H1 (cell line): ENCODE results near the gene KLHL1. TPM values are rescaled to one million over a fixed set of nuclear protein-coding genes. Genes with fewer than 3 reads are reported as not detected.

Experiments
- CEBPB ChIP-seq: IDR thresholded peaks from 2 replicates; pipeline ENCODE4 v1.6.1; 2012; ENCODE audit warnings: low read depth, low read length
- CHD7 ChIP-seq: fragments of 300-600 bp; sonication (generic); IDR thresholded peaks from 2 replicates; pipeline ENCODE4 v1.7.1; 2012; ENCODE audit warnings: low read length, moderate library complexity, mild to moderate bottlenecking, inconsistent platforms; ENCODE audit not compliant: insufficient replicate concordance
- MAX ChIP-seq: IDR thresholded peaks from 2 replicates; pipeline ENCODE4 v1.6.1; 2012; ENCODE audit warnings: inconsistent platforms
- RFX5 ChIP-seq: IDR thresholded peaks from 2 replicates; pipeline ENCODE4 v1.6.1; 2011; ENCODE audit warnings: low read depth, low read length, improper control_type of control experiment, borderline replicate concordance
- RNF2 ChIP-seq: fragments of 200-900, 300-1000 bp; sonication (generic); IDR thresholded peaks from 2 replicates; pipeline ENCODE4 v1.7.1; 2016; ENCODE audit warnings: borderline replicate concordance, low read depth, mild to moderate bottlenecking, antibody characterized with exemption, low read length; ENCODE audit not compliant: poor library complexity, severe bottlenecking; ENCODE audit errors: missing control alignments
- RXRA ChIP-seq: IDR thresholded peaks from 2 replicates; pipeline ENCODE4 v1.6.1; 2011; ENCODE audit warnings: low read depth, mild to moderate bottlenecking, low read length, moderate library complexity; ENCODE audit not compliant: insufficient read depth
- SP4 ChIP-seq: IDR thresholded peaks from 2 replicates; pipeline ENCODE4 v1.6.1; 2012; ENCODE audit warnings: low read length, inconsistent platforms
- TAF7 ChIP-seq: optimal IDR thresholded peaks from 2 replicates; pipeline ENCODE3; 2011; ENCODE audit warnings: low read depth, mild to moderate bottlenecking, inconsistent platforms, low read length, moderate library complexity, borderline replicate concordance
- TCF12 ChIP-seq: IDR thresholded peaks from 2 replicates; pipeline ENCODE4 v1.6.1; 2011; ENCODE audit warnings: low read depth, mild to moderate bottlenecking, low read length
- TEAD4 ChIP-seq: IDR thresholded peaks from 2 replicates; pipeline ENCODE4 v1.6.1; 2012; ENCODE audit warnings: low read depth, low read length, inconsistent platforms, mixed read lengths
- polyA plus RNA-seq, 7 experiments: library from polyadenylated mRNA; depleted of rRNA in 3 of 7; stranded (reverse) in 5 of 7; unstranded in 2 of 7; fragments of >200 nt in 5 of 7; fragments of 200-250 nt in 2 of 7; gene quantifications; 1 replicate in 5 of 7; 2 replicates in 1 of 7; 4 replicates in 1 of 7; pipeline versions ENCODE4 v1.2.1 to v1.2.3, GENCODE V29; 2011 to 2013; ENCODE audit warnings: missing spikeins in 2 of 7, mixed read lengths in 2 of 7
- total RNA-seq: library from RNA; stranded (reverse); fragmentation: NEBNext Ultra II Directional; extraction: Animal tissue kit (Norgen Biotek cat#: 25700); gene quantifications from 2 replicates; pipeline ENCODE4 v1.2.1, GENCODE V29; 2021

The KLHL1 gene
- total and polyA plus RNA-seq, 2 of the 8 experiments (the other 6 are each of a cell fraction or from before 2014, with no cell fraction given): not detected

GRCh38 chr13:69681722-69682121, 426.5 kb downstream of the KLHL1 start (continued):
- no peak for TF ChIP-seq CHD7
- no peak for TF ChIP-seq RXRA
- TF ChIP-seq TAF7: no peak
- no peak for TF ChIP-seq SP4
- TF ChIP-seq CEBPB: no peak
- no peak for TF ChIP-seq TCF12
- no peak for TF ChIP-seq MAX
- TF ChIP-seq RNF2: no peak
- no peak for TF ChIP-seq TEAD4
- no peak for TF ChIP-seq RFX5
